ENCODE measurements around the gene PARP15. TPM values are rescaled to one million over a fixed set of nuclear protein-coding genes. Genes with fewer than 3 reads are reported as not detected.

The PARP15 gene
- total and polyA plus RNA-seq, 4 donors = 0.13 to 7.3 (median 1.3) TPM

GRCh38 chr3:122676759-122677158 is 99.3 kb downstream of the PARP15 start:
- no peaks in the 10 kb centered on the region for H3K4me1 ChIP-seq (ENCODE audit: control insufficient read depth in 1 of 2, insufficient read depth in 2 of 2, low read length in 2 of 2)
- intact Hi-C loops (cut with DNase I) = loop anchor here (5.0 kb wide), 2 partner anchors 219 to 279 kb away; no protein-coding TSS in a partner anchor

GRCh38 chr3:122677216-122677615 is 99.8 kb downstream of the PARP15 start:
- Histone ChIP-seq H3K4me3 (ENCODE audit: low read length in 2 of 2) (no peak overlapping the region), H3K4me1 (ENCODE audit: control insufficient read depth in 1 of 2, insufficient read depth in 2 of 2, low read length in 2 of 2) (no peaks in the 10 kb centered on the region), H3K27ac (ENCODE audit: low read depth in 1 of 2, low read length in 2 of 2) (no peak overlapping the region), H3K36me3 (ENCODE audit: control insufficient read depth in 1 of 2, insufficient read depth in 2 of 2, low read length in 1 of 2) (no peaks in the 10 kb centered on the region), H3K27me3 (ENCODE audit: control insufficient read depth in 1 of 2, insufficient read depth in 2 of 2, low read length in 1 of 2) (no peaks in the 10 kb centered on the region), H3K9me3 (ENCODE audit: control insufficient read depth, low read length) (peaks cover 1% of the 10 kb centered on the region)
- ATAC-seq (ENCODE audit: low FRiP score) (no peak), DNase-seq (no peak)
- 58 to 79% methylated on average over 1 of the region's 1 CpG for WGBS, 2 donors
- intact Hi-C loops (cut with DNase I) = loop anchor here (5.0 kb wide), 2 partner anchors 220 to 280 kb away; no protein-coding TSS in a partner anchor

More at GRCh38 chr3:122676759-122677158, 99.3 kb downstream of the PARP15 start:
- 59 to 63% methylated on average over 2 of the region's 2 CpGs for WGBS, 2 donors
- no peak overlapping the region for H3K4me3 ChIP-seq (ENCODE audit: low read length in 2 of 2)
- ATAC-seq (ENCODE audit: low FRiP score) (no peak), DNase-seq (no peak)
- peaks cover 1% of the 10 kb centered on the region for H3K9me3 ChIP-seq (ENCODE audit: control insufficient read depth, low read length)
- H3K36me3 ChIP-seq (ENCODE audit: control insufficient read depth in 1 of 2, insufficient read depth in 2 of 2, low read length in 1 of 2) = no peaks in the 10 kb centered on the region
- H3K27ac ChIP-seq (ENCODE audit: low read depth in 1 of 2, low read length in 2 of 2) = no peak overlapping the region
- no peaks in the 10 kb centered on the region for H3K27me3 ChIP-seq (ENCODE audit: control insufficient read depth in 1 of 2, insufficient read depth in 2 of 2, low read length in 1 of 2)

GRCh38 chr3:122678506-122678905 is 101.1 kb downstream of the PARP15 start:
- DNase-seq (peak in 1 of 2 donors; percentile 65), ATAC-seq (ENCODE audit: low FRiP score) (no peak)
- peaks cover 1% of the 10 kb centered on the region for H3K9me3 ChIP-seq (ENCODE audit: control insufficient read depth, low read length)
- no peak overlapping the region for H3K27ac ChIP-seq (ENCODE audit: low read depth in 1 of 2, low read length in 2 of 2)
- intact Hi-C loops (cut with DNase I) = loop anchor here (2.0 to 5.0 kb wide), 3 partner anchors 221 to 286 kb away; no protein-coding TSS in a partner anchor
- H3K4me3 ChIP-seq (ENCODE audit: low read length in 2 of 2) = no peak overlapping the region
- no peaks in the 10 kb centered on the region for H3K36me3 ChIP-seq (ENCODE audit: control insufficient read depth in 1 of 2, insufficient read depth in 2 of 2, low read length in 1 of 2)
- H3K4me1 ChIP-seq (ENCODE audit: control insufficient read depth in 1 of 2, insufficient read depth in 2 of 2, low read length in 2 of 2) = no peaks in the 10 kb centered on the region
- H3K27me3 ChIP-seq (ENCODE audit: control insufficient read depth in 1 of 2, insufficient read depth in 2 of 2, low read length in 1 of 2) = no peaks in the 10 kb centered on the region
- WGBS, 2 donors = 84 to 85% methylated on average over 5 of the region's 5 CpGs

- Histone ChIP-seq H3K27me3 (ENCODE audit: control insufficient read depth in 1 of 2, insufficient read depth in 2 of 2, low read length in 1 of 2) (no peaks in the 10 kb centered on the region), H3K4me1 (ENCODE audit: control insufficient read depth in 1 of 2, insufficient read depth in 2 of 2, low read length in 2 of 2) (no peaks in the 10 kb centered on the region), H3K4me3 (ENCODE audit: low read length in 2 of 2) (no peak overlapping the region), H3K9me3 (ENCODE audit: control insufficient read depth, low read length) (peaks cover 1% of the 10 kb centered on the region), H3K36me3 (ENCODE audit: control insufficient read depth in 1 of 2, insufficient read depth in 2 of 2, low read length in 1 of 2) (no peaks in the 10 kb centered on the region), H3K27ac (ENCODE audit: low read depth in 1 of 2, low read length in 2 of 2) (peak overlapping the region in 1 of 2 donors; percentile 29)
- intact Hi-C loops (cut with DNase I) = loop anchor here (1.0 to 5.0 kb wide), 4 partner anchors 119 to 286 kb away; no protein-coding TSS in a partner anchor
- ATAC-seq (ENCODE audit: low FRiP score) (peak; percentile 88), DNase-seq (peak; percentile 87 to 90)
- 2 to 5% methylated on average over 16 of the region's 16 CpGs for WGBS, 2 donors
Measured at GRCh38 chr3:122679085-122679881, 101.8 kb downstream of the PARP15 start.

- 20 to 25% methylated on average over 10 of the region's 10 CpGs for WGBS, 2 donors
- Histone ChIP-seq H3K27ac (ENCODE audit: low read depth in 1 of 2, low read length in 2 of 2) (peak overlapping the region; percentile 78 to 85), H3K27me3 (ENCODE audit: control insufficient read depth in 1 of 2, insufficient read depth in 2 of 2, low read length in 1 of 2) (no peaks in the 10 kb centered on the region), H3K9me3 (ENCODE audit: control insufficient read depth, low read length) (peaks cover 1% of the 10 kb centered on the region), H3K4me3 (ENCODE audit: low read length in 2 of 2) (peak overlapping the region; percentile 97 to 100), H3K36me3 (ENCODE audit: control insufficient read depth in 1 of 2, insufficient read depth in 2 of 2, low read length in 1 of 2) (no peaks in the 10 kb centered on the region), H3K4me1 (ENCODE audit: control insufficient read depth in 1 of 2, insufficient read depth in 2 of 2, low read length in 2 of 2) (no peaks in the 10 kb centered on the region)
- DNase-seq (peak in 1 of 2 donors; percentile 51), ATAC-seq (ENCODE audit: low FRiP score) (peak; percentile 59)
- intact Hi-C loops (cut with DNase I) = loop anchor here (1.0 to 10.0 kb wide), 8 partner anchors 118 to 1135 kb away; partner anchors contain the start of genes POLQ (in 2 of the 2), DTX3L (in 1 of the 2) and PARP9 (in 1 of the 2)
Measured at GRCh38 chr3:122679882-122680474, 102.5 kb downstream of the PARP15 start.

- Histone ChIP-seq H3K27me3 (ENCODE audit: control insufficient read depth in 1 of 2, insufficient read depth in 2 of 2, low read length in 1 of 2) (no peaks in the 10 kb centered on the region), H3K27ac (ENCODE audit: low read depth in 1 of 2, low read length in 2 of 2) (peak within 1 kb of the TSS; percentile 78 to 85), H3K4me3 (ENCODE audit: low read length in 2 of 2) (peak within 1 kb of the TSS; percentile 97 to 100), H3K36me3 (ENCODE audit: control insufficient read depth in 1 of 2, insufficient read depth in 2 of 2, low read length in 1 of 2) (no peaks in the 10 kb centered on the region), H3K9me3 (ENCODE audit: control insufficient read depth, low read length) (peaks cover 1% of the 10 kb centered on the region), H3K4me1 (ENCODE audit: control insufficient read depth in 1 of 2, insufficient read depth in 2 of 2, low read length in 2 of 2) (no peaks in the 10 kb centered on the region)
- ATAC-seq (ENCODE audit: low FRiP score) = peak; percentile 89
- whole genome bisulfite sequencing, 2 donors = 1% methylated on average over 56 to 63 of the region's 63 CpGs
- DNase-seq = peak; percentile 83 to 87
- intact Hi-C loops (cut with DNase I) = loop anchor here (2.0 to 10.0 kb wide), 4 partner anchors 118 to 1136 kb away; partner anchors contain the start of genes POLQ (in 2 of the 2), DTX3L (in 1 of the 2) and PARP9 (in 1 of the 2)
Measured at GRCh38 chr3:122680475-122681283, 103.2 kb downstream of the PARP15 start, which contains the start of gene PARP14. PARP14 (plus strand) TSS chr3:122680839; CDS start chr3:122680884, 45 bp downstream.

GRCh38 chr3:122681284-122681973 is 104.0 kb downstream of the PARP15 start:
- peak overlapping the region; percentile 97 to 100 for H3K4me3 ChIP-seq (ENCODE audit: low read length in 2 of 2)
- no peak for DNase-seq
- H3K27me3 ChIP-seq (ENCODE audit: control insufficient read depth in 1 of 2, insufficient read depth in 2 of 2, low read length in 1 of 2) = no peaks in the 10 kb centered on the region
- ATAC-seq (ENCODE audit: low FRiP score) = no peak
- H3K36me3 ChIP-seq (ENCODE audit: control insufficient read depth in 1 of 2, insufficient read depth in 2 of 2, low read length in 1 of 2) = no peaks in the 10 kb centered on the region
- H3K4me1 ChIP-seq (ENCODE audit: control insufficient read depth in 1 of 2, insufficient read depth in 2 of 2, low read length in 2 of 2) = no peaks in the 10 kb centered on the region
- no peaks in the 10 kb centered on the region for H3K9me3 ChIP-seq (ENCODE audit: control insufficient read depth, low read length)
- intact Hi-C loops (cut with DNase I) = loop anchor here (2.0 to 10.0 kb wide), 4 partner anchors 119 to 1137 kb away; partner anchors contain the start of genes POLQ (in 2 of the 2), DTX3L (in 1 of the 2) and PARP9 (in 1 of the 2)
- H3K27ac ChIP-seq (ENCODE audit: low read depth in 1 of 2, low read length in 2 of 2) = peak overlapping the region in 1 of 2 donors; percentile 85
- WGBS, 2 donors = 33 to 34% methylated on average over 24 of the region's 24 CpGs
